ENCODE results near the gene ZNF644. TPM values are rescaled to one million over a fixed set of nuclear protein-coding genes. Genes with fewer than 3 reads are reported as not detected.
A peak's percentile ranks its signal among the peaks of the same experiment; 100 is the strongest.
"Not testable (repeated sequence)": the region's sequence is repeated elsewhere in the genome, so short reads cannot be mapped to it uniquely, and the experiment has no call there.

The ZNF644 gene
- total RNA-seq, 1 donor from 2014 or later, result 42.5 TPM

DNA sequence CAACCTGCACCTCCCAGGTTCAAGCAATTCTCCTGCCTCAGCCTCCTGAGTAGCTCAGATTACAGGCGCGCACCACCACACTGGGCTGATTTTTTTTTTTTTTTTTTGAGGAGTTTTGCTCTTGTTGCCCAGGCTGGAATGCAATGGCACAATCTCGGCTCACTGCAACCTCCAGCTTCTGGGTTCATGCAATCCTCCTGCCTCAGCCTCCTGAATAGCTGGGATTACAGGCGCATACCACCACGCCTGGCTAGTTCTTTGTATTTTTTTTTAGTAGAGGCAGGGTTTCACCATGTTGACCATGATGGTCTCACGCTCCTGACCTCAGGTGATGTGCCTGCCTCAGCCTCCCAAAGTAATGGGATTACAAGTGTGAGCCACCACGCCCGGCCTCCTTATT, 93.6 kb downstream of the ZNF644 start:
- DNase-seq (ENCODE audit: low read depth in 2 of 2), result not testable (repeated sequence)

DNA sequence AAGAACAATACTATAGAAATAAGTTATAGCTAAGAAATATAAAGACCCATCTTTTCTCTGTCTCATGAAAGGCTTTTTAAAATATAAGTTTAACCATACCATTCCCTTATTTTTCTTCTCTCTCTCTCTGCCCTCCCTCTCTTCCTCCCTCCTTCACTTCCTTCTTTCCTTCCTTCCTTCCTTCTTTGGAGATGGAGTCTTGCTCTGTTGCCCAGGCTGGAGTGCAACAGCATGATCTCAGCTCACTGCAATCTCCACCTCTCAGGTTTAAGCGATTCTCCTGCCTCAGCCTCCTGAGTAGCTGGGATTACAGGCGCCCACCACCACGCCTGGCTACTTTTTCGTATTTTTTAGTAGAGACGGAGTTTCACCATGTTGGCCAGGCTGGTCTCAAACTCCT, 94.2 kb downstream of the ZNF644 start:
- not testable (repeated sequence) for DNase-seq (ENCODE audit: low read depth in 2 of 2)

DNA sequence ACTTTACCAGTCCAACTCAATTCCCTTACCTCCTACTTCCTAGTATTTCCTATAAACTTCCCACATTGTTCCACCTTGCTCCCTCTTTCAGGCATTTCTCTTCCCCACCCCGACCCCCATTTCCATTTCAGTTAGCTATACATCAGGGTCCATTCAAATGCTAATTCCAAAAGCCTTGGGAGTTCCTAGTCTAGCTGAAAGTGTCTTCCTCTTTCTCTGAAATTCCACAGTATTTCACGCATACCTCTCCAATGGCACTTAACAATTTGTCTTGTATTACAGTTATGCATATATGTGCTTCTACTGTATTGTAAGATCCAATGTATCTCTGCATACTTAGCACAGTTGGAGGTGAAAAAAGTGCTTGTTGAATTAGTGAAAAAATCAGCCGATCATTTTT, 94.9 kb downstream of the ZNF644 start:
- no peak for DNase-seq (ENCODE audit: low read depth in 2 of 2)

DNA sequence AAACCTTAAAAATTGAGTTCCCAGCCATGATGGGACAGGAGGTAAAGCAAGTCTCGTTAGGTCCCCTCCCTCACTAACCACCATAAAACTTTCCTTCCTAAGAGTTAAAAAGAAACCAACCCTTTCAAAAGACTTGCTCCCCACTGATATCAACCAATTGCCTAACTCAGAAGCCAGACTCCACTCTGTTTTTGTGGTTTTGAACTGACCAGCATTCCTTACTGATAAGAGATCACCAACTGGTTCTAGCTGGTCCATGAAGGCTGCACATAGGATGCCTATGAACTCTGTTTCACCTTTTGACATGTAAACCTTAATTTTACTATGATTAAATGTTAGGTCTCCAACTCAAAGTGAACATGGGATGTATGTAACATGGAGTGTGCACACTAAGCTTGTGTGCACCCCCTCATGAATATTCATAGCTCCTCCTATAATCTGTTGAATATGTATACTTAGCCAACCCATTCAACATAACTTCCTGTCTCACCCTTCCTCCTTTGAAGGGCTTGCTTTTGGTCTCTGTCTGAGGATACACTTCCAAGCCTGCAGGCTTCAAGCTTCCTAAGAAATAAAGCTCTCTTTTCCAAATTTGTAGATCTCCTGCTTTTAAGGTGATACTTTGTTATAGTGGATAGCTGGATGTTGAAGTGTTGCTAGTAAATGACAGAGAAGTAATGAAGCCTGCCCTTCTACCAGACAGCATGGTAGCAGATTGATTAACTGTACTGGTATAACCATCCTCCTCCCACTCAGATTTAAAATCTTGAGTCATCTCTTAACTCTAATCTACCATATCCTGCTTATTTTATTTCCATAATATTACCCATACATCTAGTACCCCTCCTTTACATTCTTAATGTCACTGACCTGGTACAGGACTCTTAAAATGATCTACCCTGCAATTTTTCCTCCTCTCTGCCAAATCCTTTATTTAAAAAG, 95.6 kb downstream of the ZNF644 start:
- peak in 1 of 2 donors; percentile 13 for DNase-seq (ENCODE audit: low read depth in 2 of 2)

DNA sequence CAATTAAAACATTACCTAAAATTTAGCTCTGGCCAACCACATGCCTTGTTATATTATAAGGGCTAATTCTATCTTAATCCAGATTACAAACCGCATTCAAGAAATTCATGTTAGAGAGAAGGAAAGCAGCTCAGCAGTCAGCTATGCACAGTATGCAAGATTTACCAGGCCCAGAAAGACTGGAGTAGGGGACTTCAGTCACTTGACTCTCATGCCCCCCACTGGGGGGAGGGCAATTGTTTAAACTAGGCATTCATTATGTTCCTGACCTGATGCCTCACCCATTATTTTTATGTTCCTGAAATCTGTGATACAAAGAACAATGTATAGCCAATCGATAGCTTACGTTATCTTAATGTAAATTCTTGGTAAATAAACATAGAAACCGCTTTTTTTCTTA, 96.9 kb downstream of the ZNF644 start:
- DNase-seq (ENCODE audit: low read depth in 2 of 2), result no peak

DNA sequence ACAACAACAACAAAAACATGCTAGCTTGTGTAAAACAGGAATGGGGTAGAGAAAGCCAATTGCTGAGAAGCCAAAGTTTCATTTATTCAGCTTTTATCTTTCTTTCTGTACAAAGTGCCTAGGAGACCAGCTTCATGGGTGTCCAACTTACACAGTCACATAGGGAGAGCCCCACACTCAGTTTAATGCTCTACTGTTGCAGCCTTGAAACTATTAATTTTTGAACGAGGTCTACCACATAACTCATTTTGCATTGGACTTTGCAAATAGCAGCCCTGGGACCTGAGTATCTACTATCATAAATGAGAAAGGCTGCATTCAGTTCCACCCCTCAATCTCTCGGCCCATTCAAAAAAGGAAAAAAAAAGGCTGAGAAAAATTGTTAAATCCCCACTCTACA, 98.8 kb downstream of the ZNF644 start:
- DNase-seq (ENCODE audit: low read depth in 2 of 2), result no peak

DNA sequence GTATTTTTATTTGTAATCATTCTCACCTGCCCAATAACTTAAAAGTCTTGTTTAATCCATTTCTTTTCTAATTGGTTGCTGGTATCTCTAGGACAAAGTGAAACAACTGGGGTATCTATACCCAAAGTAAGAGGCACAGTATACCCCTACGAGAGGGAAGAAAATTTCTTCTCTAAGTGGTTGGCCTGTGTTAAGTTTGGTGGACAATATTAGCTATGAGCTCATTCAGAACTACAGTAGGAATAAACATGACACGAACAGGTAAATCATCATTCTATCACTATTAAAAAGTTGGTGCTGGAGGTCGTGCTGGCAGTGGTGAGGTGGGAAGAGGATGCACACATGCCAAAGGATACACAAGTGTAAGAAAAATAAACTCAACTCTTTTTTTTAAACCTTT, 99.6 kb downstream of the ZNF644 start:
- no peak for DNase-seq (ENCODE audit: low read depth in 2 of 2)

DNA sequence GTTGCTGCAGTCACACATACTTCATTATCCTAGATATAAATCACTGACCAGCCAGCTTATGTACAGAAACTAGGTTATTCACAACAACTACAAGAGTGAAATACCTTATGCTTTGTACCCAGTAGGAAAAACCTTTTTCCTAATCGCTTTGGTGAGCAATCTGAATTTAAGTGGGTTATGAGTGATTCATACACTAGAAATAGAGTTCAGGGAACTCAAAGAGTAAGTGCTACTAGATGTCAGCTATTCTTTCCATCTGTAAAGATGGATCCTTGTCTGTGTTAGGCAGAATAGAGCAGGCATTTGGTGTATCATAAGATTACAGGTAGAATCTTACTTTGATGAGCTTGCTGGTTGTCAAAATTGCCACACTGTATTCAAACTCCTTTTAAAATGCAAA, 101.9 kb downstream of the ZNF644 start:
- no peak for DNase-seq (ENCODE audit: low read depth in 2 of 2)

DNA sequence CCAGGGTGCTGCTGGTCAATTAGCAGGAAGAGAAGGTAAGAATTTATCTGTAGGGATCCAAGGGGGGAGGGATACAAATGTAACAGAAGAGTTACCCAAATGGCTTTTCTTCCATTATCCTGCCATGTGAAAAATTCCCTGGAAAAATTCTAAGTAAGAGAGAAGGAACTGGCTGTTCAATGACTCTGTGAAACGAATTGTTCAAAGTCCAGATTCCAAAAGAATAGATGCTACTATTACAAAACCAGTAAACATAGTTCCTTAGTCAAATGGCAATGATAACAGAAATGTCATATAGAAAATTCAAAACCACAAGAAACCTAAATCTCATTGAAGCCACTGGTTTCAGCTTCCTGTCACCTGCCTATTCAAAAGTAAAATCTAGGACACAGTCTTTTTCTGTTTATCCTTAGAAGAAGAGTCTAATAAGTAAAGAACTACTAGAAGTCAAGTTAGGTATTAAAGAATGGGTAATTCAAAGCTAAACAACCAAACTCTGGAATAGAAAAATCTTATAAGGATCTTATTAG, 102.6 kb downstream of the ZNF644 start:
- no peak for DNase-seq (ENCODE audit: low read depth in 2 of 2)

DNA sequence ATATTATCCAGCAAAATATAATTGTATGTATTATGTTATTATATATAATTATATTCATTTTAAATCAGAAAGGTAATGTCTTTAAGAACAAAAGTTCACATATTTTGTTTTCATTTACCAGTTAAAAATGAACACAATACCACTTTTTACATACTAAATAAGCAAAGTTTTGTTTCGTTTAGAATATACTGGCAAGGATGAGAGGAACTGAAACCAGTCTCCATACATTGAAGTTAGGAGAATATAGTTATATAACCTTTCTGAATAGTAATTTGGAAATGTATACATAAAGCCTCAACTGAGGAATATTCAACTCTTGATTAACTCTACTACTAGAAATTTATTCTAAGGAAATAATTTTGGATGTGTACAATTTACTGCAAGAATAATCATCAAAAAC, 110.5 kb downstream of the ZNF644 start:
- DNase-seq (ENCODE audit: low read depth in 2 of 2), result no peak

DNA sequence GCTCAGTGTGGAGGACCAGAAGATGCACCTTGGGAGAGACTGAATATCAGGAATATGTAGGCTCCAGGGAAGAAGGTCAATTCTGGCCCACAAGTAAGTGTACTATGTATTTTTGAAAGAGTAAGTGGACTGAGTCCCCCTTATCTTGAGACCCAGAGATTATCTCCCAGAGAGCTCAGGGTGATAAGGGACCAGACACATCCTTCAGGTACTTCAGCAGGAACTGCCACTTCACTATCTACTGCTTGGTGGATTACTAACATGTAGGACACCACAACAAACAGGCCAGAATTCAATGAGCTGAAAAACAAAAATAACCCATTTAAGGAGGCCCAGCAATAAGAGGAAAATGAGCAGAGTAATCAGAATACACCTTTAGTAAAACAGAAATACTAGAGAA, 119.2 kb downstream of the ZNF644 start:
- DNase-seq (ENCODE audit: low read depth in 2 of 2), result no peak

DNA sequence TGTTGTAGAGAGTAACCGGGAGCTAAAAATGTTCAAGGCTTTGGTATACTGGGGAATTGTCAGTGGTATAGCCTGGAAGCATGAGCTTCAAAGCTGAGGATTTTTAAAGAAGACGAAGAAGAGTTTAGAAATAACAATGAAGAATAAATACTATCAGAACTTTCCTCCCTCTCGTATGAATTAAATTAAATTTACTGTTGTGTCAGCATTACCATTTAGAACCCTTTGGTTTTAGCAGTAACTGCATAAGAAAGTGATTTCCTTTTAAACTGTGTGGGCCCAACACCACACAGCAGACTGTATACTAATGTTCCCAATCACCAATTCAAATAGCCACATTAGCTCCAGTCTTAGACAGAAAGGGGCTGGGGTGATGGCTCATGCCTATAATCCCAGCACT, 122.6 kb downstream of the ZNF644 start:
- no peak for DNase-seq (ENCODE audit: low read depth in 2 of 2)

DNA sequence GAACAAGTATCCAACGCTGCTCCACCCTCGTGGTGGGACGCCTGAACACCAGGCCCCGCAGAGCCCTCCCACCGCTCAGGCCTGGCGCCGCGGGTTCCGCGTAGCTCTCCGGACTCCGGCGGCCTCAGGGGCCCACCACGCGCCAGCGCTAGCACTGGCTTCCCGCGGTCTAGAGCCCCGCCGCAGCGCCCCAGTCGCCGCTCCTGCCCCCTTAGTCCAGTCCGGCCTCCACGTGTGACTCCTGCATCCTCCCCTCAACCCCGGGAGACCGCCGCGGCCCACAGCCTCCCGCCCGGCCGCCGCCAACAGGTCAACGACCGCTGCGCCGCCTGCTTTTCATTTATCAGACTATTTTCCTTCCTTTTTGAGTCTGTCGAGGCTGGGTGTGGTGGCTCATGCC, 128.2 kb downstream of the ZNF644 start:
- not testable (repeated sequence) for DNase-seq (ENCODE audit: low read depth in 2 of 2)

DNA sequence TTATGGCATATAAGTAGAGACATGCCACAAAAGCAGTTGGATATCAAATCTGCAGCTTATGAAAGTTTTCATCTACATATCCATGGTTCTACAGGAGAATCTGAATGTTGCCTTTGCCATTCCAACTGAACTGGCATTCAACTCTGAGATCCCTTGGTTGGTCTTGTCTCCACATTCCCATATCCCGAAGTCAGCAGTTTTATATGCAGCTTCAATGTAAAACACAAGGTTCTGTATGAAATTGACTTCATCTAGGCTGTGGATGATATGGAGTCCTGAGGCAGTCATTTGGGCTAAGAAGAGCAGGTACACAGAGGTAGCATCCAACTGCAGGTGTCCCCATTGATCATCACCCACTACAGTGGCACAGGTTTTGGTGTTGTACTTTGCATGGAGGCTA, 129.0 kb downstream of the ZNF644 start:
- DNase-seq (ENCODE audit: low read depth in 2 of 2), result not testable (repeated sequence)

DNA sequence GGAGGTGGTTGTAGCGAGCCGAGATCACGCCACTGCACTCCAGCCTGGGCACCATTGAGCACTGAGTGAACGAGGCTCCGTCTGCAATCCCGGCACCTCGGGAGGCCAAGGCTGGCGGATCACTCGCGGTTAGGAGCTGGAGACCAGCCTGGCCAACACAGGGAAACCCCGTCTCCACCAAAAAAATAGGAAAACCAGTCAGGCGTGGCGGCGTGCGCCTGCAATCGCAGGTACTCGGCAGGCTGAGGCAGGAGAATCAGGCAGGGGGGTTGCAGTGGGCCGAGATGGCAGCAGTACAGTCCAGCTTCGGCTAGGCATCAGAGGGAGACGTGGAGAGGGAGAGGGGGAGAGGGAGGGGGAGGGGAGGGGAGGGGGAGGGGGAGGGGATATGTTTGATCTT, 129.6 kb downstream of the ZNF644 start:
- not testable (repeated sequence) for DNase-seq (ENCODE audit: low read depth in 2 of 2)

DNA sequence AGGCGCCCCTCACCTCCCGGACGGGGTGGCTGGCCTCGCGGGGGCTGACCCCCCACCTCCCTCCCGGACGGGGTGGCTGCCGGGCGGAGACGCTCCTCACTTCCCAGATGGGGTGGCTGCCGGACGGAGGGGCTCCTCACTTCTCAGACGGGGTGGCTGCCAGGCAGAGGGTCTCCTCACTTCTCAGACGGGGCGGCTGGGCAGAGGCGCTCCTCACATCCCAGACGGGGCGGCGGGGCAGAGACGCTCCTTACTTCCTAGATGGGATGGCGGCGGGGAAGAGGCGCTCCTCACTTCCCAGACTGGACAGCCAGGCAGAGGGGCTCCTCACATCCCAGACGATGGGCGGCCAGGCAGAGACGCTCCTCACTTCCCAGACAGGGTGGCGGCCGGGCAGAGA, 130.1 kb downstream of the ZNF644 start:
- DNase-seq (ENCODE audit: low read depth in 2 of 2), result not testable (repeated sequence)

DNA sequence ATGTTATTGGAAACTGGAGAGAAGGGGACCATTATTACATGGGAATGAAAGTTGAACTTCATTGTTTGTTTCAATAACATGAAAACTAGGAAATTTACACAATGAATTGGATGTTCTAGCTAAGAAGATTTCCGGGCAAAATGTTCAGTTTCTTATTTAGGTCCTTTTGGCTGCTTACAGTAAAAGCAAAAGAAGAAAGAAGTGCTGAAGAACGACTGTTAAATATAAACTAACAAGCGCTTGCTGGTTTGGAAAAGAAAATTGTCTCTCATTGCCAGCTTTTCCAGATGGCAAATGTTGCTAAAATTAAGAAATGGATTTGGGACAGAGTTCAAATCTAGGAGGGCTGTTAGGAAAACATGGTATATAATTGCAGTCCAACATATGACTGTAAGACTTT, 139.6 kb downstream of the ZNF644 start:
- DNase-seq (ENCODE audit: low read depth in 2 of 2), result no peak

DNA sequence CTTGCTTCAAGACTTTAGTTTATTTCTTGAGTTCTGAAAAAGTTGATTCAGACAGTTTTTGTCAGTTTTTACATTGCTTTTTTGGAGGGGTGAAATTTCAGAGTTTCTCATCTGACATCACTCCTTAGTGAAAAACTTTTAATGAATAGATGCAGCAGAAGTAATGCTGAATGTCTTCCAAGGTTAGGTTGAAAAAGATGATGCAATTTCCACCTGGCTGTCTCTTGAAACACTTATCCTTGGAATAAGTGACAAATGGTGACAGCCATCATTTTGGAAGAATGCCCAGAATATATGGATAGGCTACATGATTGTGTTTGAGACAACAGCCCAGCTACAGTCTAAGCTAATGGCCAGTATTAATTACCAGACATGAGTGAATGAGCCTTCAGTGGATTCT, 140.8 kb downstream of the ZNF644 start:
- no peak for DNase-seq (ENCODE audit: low read depth in 2 of 2)

DNA sequence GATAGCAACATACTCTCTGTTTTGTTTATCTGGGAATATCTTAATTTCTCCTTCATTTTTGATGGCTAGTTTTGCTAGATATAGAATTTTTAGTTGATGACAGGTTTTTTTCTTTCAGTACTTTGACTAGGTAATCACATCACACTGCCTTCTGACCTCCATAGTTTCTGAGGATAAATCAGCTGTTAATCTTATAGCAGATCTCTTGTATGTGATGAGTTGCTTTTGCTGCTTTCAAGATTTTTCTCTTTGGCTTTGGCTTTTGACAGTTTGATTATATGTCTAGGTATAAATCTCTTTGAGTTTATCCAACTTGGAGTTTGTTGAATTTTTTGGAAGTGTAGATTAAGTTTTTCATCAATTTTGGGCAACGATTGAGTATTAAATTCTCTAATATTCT, 142.6 kb downstream of the ZNF644 start:
- no peak for DNase-seq (ENCODE audit: low read depth in 2 of 2)

DNA sequence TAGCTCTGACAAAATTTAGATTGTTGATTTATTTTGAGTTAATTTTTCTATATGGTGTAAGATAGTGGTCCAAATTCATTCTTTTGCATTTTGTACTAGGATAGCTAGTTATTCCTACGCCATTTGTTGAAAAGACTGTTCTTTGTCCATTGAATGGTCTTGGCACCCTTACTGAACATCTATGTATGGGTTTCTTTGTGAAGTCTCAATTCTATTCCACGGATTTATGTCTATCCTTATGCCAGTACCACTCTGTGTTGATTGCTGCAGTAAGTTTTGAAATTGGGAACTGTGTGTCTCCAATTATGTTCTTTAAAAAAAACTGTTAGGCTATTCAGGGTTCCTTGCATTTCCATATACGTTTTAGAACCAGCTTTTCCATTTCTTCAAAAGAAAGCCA, 145.7 kb downstream of the ZNF644 start:
- no peak for DNase-seq (ENCODE audit: low read depth in 2 of 2)
